PFSK-1 (cell line): ENCODE results near the gene B4GALNT4.

ENCODE experiments used
- FOXP2 ChIP-seq: optimal IDR thresholded peaks from 2 replicates; pipeline ENCODE3; 2011; ENCODE audit warnings: borderline replicate concordance, control low read depth, inconsistent platforms; ENCODE audit not compliant: insufficient read depth; ENCODE audit errors: extremely low read length, extremely low read depth
- POLR2AphosphoS5 ChIP-seq: IDR thresholded peaks from 2 replicates; pipeline ENCODE4 v1.6.1; 2012; ENCODE audit warnings: low read depth, mild to moderate bottlenecking, control low read depth, low read length, moderate library complexity
- REST ChIP-seq, 2 experiments: IDR thresholded peaks; 2 replicates each; pipeline versions ENCODE4 v1.6.1 to v1.8.0; 2011 to 2012; ENCODE audit warnings: low read depth in 2 of 2, low read length in 2 of 2, control low read depth in 1 of 2, inconsistent platforms in 1 of 2, mild to moderate bottlenecking in 1 of 2, moderate library complexity in 1 of 2; ENCODE audit not compliant: insufficient read depth in 1 of 2
- SIN3A ChIP-seq: IDR thresholded peaks from 2 replicates; pipeline ENCODE4 v1.6.1; 2012; ENCODE audit warnings: mild to moderate bottlenecking, low read length, moderate library complexity, borderline replicate concordance; ENCODE audit not compliant: insufficient read depth
- TAF1 ChIP-seq: IDR thresholded peaks from 2 replicates; pipeline ENCODE4 v1.6.1; 2012; ENCODE audit warnings: low read length, control low read depth, borderline replicate concordance; ENCODE audit not compliant: insufficient read depth

The B4GALNT4 gene

DNA sequence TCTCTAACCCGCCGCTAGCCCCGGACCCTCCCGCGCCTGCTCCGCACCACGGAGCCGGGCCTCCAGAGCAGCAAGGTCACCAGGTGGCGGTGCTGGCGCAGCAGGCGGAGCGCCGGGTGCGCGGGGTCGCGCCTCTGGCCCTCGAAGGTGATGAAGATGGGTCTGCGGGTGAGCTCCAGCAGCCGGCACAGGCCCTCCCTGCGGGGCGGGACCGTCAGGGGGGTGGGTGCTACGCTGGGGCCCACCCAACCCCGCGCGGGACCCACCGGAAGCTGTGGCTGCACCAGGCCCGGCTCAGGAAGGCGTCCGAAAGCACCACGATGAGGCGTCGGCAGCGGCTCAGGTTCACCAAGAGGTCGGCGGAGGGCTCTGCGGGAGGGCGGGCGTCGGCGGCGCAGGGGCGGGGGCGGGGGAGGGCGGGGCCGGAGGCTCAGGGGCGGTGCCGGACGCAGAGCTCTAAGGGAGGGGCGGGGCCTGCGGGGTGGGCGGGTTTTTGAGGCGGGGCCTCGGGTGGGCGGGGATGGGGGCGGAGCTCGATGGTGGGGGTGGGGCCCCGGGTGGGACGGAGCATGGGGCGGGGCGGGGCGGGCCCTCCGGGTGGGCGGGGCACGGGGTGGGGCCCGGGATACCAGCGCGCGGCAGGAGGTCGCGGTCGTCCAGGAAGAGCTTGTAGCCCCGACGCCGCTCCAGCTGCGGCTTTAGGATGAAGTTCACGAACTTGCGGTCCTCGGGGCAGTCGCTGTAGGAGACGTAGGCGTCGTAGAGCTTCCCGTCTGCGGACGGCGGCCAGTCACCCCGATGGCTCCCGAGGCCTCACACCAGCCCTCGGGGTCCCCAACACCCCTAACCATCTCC, 37.7 kb downstream of the B4GALNT4 start:
- TF ChIP-seq TAF1, result 0 out of 2 replicates have a peak, but pooled peaks have one; percentile 47
- TF ChIP-seq POLR2AphosphoS5, result peak; percentile 71
- no peak for TF ChIP-seq SIN3A
- no peak for TF ChIP-seq REST (IDR thresholded peaks at IDR 0.05; ENCODE audit: insufficient read depth in 1 of 2, low read depth in 2 of 2, low read length in 2 of 2)
- no peak for TF ChIP-seq FOXP2

DNA sequence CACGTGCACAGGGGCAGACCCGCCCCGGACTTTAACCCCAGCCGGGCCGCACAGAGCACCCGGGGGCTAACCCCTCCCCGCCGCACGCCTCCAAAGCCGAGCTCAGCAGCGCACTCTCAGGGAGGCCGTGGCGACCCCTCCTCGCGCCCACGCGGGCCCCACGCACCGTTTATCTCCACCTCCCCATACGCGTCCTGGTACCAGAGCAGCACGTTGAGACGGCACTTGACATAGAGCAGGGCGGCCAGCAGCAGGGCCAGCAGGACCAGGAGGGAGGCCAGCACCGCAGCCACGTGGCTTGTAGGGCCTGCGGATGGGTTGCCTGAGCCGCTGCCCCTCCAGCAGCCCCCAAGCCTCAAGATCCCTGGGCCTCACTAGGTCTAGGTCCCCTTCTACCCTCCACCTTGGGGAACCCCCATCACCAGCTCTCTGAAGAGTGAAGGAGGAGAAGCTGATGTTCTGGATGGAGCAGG, 38.4 kb downstream of the B4GALNT4 start:
- TF ChIP-seq REST (IDR thresholded peaks at IDR 0.05; ENCODE audit: insufficient read depth in 1 of 2, low read depth in 2 of 2, low read length in 2 of 2) (no peak), TAF1 (no peak)

GRCh38 chr11:408154-409007, 39.1 kb downstream of the B4GALNT4 start:
- TF ChIP-seq REST (IDR thresholded peaks at IDR 0.05; ENCODE audit: insufficient read depth in 1 of 2, low read depth in 2 of 2, low read length in 2 of 2) (no peak), FOXP2 (no peak), TAF1 (no peak), POLR2AphosphoS5 (no peak), SIN3A (no peak)

- no peak for TF ChIP-seq TAF1
- no peak for TF ChIP-seq FOXP2
- TF ChIP-seq SIN3A, result no peak
- TF ChIP-seq POLR2AphosphoS5, result no peak
- no peak for TF ChIP-seq REST (IDR thresholded peaks at IDR 0.05; ENCODE audit: insufficient read depth in 1 of 2, low read depth in 2 of 2, low read length in 2 of 2)
Measured at GRCh38 chr11:409008-409599, 39.8 kb downstream of the B4GALNT4 start.
